NB4 (cell line): ENCODE data around the gene BPIFB6.

Source experiments
- CTCF ChIP-seq: IDR thresholded peaks from one replicate; pipeline ENCODE4 v1.5.1; 2012; ENCODE audit warnings: low read depth, low read length
- MAX ChIP-seq: IDR thresholded peaks from 2 replicates; pipeline ENCODE4 v1.6.1; 2011; ENCODE audit warnings: low read depth, low read length
- MYC ChIP-seq: IDR thresholded peaks from 2 replicates; pipeline ENCODE4 v1.6.1; 2011; ENCODE audit warnings: low read depth, low read length
- POLR2A ChIP-seq: IDR thresholded peaks from 2 replicates; pipeline ENCODE4 v1.6.1; 2011; ENCODE audit warnings: mild to moderate bottlenecking; ENCODE audit not compliant: insufficient read length; ENCODE audit errors: extremely low read depth

- TF ChIP-seq CTCF (no peak), POLR2A (no peak), MAX (no peak), MYC (no peak)
Measured at GRCh38 chr20:32989507-32990283, 41.8 kb upstream of the BPIFB6 start.
